Tibial nerve (tissue), 4 donors: ENCODE results near the gene WSB1.

Source experiments
- EP300 ChIP-seq, 2 donors: sonication (generic); formaldehyde crosslinking; IDR thresholded peaks; one replicate each; pipeline ENCODE4 v1.6.1; 2017; ENCODE audit warnings: antibody characterized with exemption in 2 of 2, mild to moderate bottlenecking in 1 of 2
- TF ChIP-seq, protein P1 (sequence below), 5 experiments: fragments of 200-600 bp in 3 of 5; fragments of 450-650 bp in 2 of 5; sonication (generic) in 3 of 5; IDR thresholded peaks; one replicate each; pipeline ENCODE4 v1.5.1; 2016 to 2019; ENCODE audit warnings: antibody characterized with exemption in 5 of 5, mild to moderate bottlenecking in 3 of 5, moderate library complexity in 2 of 5

- TF ChIP-seq, protein P1, sequence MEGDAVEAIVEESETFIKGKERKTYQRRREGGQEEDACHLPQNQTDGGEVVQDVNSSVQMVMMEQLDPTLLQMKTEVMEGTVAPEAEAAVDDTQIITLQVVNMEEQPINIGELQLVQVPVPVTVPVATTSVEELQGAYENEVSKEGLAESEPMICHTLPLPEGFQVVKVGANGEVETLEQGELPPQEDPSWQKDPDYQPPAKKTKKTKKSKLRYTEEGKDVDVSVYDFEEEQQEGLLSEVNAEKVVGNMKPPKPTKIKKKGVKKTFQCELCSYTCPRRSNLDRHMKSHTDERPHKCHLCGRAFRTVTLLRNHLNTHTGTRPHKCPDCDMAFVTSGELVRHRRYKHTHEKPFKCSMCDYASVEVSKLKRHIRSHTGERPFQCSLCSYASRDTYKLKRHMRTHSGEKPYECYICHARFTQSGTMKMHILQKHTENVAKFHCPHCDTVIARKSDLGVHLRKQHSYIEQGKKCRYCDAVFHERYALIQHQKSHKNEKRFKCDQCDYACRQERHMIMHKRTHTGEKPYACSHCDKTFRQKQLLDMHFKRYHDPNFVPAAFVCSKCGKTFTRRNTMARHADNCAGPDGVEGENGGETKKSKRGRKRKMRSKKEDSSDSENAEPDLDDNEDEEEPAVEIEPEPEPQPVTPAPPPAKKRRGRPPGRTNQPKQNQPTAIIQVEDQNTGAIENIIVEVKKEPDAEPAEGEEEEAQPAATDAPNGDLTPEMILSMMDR (IDR thresholded peaks at IDR 0.05) = no peak
- no peak for TF ChIP-seq EP300 (IDR thresholded peaks at IDR 0.05)
Measured at GRCh38 chr17:27259356-27259755, 34.6 kb upstream of the WSB1 start.
